SK-N-SH treated with all-trans-retinoic acid at 6 μM for 48 hours (cell line): ENCODE measurements around the gene ABCB11.

ENCODE experiments used
- ARNTL ChIP-seq: fragments of 450-650 bp; formaldehyde crosslinking; IDR thresholded peaks from 2 replicates; pipeline ENCODE4 v1.5.0; 2020; ENCODE audit warnings: low read depth, mild to moderate bottlenecking, moderate library complexity, borderline replicate concordance
- CSDC2 ChIP-seq: fragments of 250-450 bp; sonication (Bioruptor Pico); IDR thresholded peaks from 2 replicates; pipeline ENCODE4 v1.5.0; 2020; ENCODE audit warnings: mild to moderate bottlenecking, moderate library complexity
- RARB ChIP-seq: fragments of 250-450 bp; sonication (Bioruptor Pico); IDR thresholded peaks from 2 replicates; pipeline ENCODE4 v1.8.0; 2021; ENCODE audit warnings: mild to moderate bottlenecking, moderate library complexity
- TCF4 ChIP-seq: fragments of 250-450 bp; sonication (Bioruptor Pico); IDR thresholded peaks from 2 replicates; pipeline ENCODE4 v1.8.0; 2021; ENCODE audit warnings: mild to moderate bottlenecking, moderate library complexity, borderline replicate concordance
- ZC3H10 ChIP-seq: fragments of 250-450 bp; sonication (Bioruptor Pico); IDR thresholded peaks from 2 replicates; pipeline ENCODE4 v1.5.1; 2021; ENCODE audit warnings: mild to moderate bottlenecking, moderate library complexity
- ZFP3 ChIP-seq: fragments of 250-450 bp; sonication (Bioruptor Pico); IDR thresholded peaks from 2 replicates; pipeline ENCODE4 v1.5.0; 2020; ENCODE audit warnings: mild to moderate bottlenecking, moderate library complexity
- ZFP30 ChIP-seq: fragments of 450-650 bp; formaldehyde crosslinking; IDR thresholded peaks from 2 replicates; pipeline ENCODE4 v1.5.0; 2022; ENCODE audit warnings: mild to moderate bottlenecking, moderate library complexity
- ZNF565 ChIP-seq: fragments of 450-650 bp; formaldehyde crosslinking; conservative IDR thresholded peaks from 2 replicates; pipeline ENCODE4 v1.5.0; 2020; ENCODE audit warnings: low read depth, mild to moderate bottlenecking, moderate library complexity
- ZNF70 ChIP-seq: fragments of 450-650 bp; formaldehyde crosslinking; IDR thresholded peaks from 2 replicates; pipeline ENCODE4 v1.5.0; 2020; ENCODE audit warnings: mild to moderate bottlenecking, moderate library complexity
- TF ChIP-seq, protein P1 (sequence below): fragments of 250-450 bp; sonication (Bioruptor Pico); IDR thresholded peaks from 2 replicates; pipeline ENCODE4 v1.8.0; 2020; ENCODE audit warnings: mild to moderate bottlenecking, moderate library complexity, borderline replicate concordance

DNA sequence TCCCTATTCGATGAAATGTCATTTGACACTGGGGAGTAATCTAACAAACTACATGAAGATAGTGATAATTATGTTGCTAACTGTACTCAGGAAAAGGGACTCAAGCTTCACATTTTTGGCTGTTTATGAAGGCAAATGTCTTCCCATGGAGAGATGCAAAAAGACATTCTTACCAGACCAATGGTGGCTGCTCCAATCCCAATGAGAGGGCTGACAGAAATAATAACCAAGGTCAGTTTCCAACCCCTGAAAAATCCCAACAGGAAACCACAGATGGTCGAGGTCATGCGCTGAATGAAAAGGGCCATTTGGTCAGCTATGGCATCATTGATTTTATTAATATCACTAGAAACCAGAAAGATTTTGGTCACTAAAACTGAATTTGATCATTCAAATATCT lies 37.6 kb downstream of the ABCB11 start:
- TF ChIP-seq, protein P1, sequence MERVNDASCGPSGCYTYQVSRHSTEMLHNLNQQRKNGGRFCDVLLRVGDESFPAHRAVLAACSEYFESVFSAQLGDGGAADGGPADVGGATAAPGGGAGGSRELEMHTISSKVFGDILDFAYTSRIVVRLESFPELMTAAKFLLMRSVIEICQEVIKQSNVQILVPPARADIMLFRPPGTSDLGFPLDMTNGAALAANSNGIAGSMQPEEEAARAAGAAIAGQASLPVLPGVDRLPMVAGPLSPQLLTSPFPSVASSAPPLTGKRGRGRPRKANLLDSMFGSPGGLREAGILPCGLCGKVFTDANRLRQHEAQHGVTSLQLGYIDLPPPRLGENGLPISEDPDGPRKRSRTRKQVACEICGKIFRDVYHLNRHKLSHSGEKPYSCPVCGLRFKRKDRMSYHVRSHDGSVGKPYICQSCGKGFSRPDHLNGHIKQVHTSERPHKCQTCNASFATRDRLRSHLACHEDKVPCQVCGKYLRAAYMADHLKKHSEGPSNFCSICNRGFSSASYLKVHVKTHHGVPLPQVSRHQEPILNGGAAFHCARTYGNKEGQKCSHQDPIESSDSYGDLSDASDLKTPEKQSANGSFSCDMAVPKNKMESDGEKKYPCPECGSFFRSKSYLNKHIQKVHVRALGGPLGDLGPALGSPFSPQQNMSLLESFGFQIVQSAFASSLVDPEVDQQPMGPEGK (CRISPR knock-in tag): no peak
- TF ChIP-seq RARB (CRISPR knock-in tag) (no peak), ZNF565 (CRISPR knock-in tag) (no peak), ZNF70 (no peak), ZFP30 (CRISPR knock-in tag) (no peak), ZFP3 (no peak), TCF4 (CRISPR knock-in tag) (no peak), ARNTL (CRISPR knock-in tag) (no peak), ZC3H10 (no peak), CSDC2 (CRISPR knock-in tag) (no peak)
